WI38 (cell line): ENCODE data around the gene PDLIM7.

Experiments
- H3K4me3 ChIP-seq: 2 replicates; pipeline ENCODE4 v1.5.1; 2011; ENCODE audit warnings: low read depth, mild to moderate bottlenecking, control low read depth, low read length
- TF ChIP-seq, protein P1 (sequence below): IDR thresholded peaks from 2 replicates; pipeline ENCODE4 v1.5.1; 2012; ENCODE audit warnings: low read depth, mild to moderate bottlenecking, control low read depth, low read length

PDLIM7 gene

DNA sequence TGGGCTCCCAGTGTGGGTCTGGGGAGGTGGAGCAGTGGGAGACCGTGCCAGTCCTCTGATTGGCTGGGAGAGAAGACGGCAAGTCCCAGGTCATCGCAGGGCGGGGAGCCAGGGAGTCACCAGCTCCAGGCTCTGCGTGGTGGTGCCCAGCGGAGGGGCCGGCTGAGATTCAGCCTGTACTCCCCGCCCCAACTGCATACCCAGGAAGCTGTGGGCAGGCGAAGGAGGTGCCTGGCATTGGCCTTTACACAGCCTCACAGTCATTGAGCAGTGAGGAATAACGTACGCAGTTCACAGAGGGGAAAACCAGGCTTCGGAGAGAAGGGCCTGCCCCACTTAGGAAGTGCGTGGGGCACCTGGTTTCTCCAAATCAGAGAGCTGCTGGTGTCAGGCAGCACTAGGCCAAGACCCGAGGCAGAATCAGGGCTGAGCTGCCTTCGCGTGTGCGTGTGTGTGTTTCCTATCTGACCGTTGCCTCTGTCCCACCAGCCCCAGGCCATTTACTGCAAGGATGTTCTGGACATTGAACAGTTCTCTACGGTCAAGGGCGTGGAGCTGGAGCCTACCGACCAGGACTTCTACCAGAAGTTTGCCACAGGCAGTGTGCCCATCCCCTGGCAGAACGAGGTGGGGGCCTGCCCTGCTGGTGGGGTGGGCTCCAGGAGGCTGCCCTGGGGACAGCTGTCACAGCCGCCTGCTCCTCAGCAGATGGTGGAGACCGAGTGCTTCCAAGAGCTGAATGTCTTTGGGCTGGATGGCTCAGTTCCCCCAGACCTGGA is 57.0 kb downstream of the PDLIM7 start:
- TF ChIP-seq, protein P1, sequence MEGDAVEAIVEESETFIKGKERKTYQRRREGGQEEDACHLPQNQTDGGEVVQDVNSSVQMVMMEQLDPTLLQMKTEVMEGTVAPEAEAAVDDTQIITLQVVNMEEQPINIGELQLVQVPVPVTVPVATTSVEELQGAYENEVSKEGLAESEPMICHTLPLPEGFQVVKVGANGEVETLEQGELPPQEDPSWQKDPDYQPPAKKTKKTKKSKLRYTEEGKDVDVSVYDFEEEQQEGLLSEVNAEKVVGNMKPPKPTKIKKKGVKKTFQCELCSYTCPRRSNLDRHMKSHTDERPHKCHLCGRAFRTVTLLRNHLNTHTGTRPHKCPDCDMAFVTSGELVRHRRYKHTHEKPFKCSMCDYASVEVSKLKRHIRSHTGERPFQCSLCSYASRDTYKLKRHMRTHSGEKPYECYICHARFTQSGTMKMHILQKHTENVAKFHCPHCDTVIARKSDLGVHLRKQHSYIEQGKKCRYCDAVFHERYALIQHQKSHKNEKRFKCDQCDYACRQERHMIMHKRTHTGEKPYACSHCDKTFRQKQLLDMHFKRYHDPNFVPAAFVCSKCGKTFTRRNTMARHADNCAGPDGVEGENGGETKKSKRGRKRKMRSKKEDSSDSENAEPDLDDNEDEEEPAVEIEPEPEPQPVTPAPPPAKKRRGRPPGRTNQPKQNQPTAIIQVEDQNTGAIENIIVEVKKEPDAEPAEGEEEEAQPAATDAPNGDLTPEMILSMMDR, result no peak
- H3K4me3 ChIP-seq, result no peak overlapping the region

DNA sequence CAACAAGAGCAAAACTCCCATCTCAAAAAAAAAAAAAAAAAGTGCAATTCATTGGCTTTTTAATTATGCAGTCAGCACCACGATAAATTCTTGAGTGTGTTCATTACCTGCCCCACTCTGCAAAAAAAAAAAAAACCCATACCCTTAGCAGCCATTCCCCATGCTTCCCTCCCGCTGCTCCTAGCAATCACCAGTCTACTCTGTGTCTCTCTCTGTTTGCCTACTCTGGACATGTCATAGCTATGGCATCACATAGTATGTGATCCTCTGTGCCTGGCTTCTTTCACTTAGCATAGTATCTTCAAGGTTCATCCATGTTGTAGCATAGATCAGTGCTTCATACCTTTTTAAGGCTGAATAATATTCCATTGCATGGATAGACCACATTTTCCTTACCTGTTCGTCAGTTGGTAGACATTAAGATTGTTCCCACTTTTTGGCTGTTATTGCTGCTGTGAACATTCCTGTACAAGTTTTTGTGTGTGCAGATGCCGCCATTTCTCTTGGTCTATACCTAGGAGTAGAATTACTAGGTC is 57.8 kb downstream of the PDLIM7 start:
- TF ChIP-seq, protein P1, result no peak

DNA sequence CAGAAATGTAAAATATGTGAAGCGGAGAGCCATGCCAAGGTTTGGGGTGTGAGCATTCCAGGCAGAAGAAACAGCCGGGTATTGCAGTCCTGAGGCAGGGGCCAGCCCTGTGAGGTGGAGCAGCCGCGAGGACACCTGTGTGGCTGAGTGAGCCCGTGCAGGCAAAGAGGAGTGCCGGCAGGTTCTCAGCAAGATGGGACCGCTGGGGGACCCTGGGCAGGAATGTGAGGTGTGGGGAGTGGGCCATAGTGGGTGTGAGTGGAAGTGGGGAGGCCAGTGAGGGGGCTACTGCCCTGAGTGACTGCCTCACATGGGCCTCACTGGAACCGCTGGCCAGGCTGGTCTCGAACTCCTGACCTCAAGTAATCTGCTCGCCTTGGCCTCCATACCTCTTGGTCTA is 58.9 kb downstream of the PDLIM7 start:
- TF ChIP-seq, protein P1, result no peak
- H3K4me3 ChIP-seq, result no peak overlapping the region

More for the DNA sequence above, 57.8 kb downstream of the PDLIM7 start:
- H3K4me3 ChIP-seq, result no peak overlapping the region

DNA sequence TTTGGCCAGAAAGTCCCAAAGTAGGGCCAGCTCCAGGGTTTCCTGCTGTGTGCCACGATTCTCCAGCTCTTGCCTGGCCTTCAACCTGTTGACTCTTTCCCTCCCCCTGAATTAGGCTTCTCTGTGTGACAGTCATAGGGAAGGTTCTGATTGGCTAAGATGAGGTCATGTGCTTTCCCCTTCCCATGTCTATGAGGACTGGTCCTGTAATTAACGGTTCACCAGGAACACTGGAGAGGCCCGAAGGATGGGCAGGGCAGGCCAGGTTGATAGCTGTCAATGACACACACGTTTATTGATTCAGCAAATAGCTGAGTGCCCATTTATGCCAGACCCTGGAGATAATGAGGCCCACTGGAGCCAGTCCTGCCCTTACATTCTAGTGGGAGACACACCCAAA is 59.8 kb downstream of the PDLIM7 start:
- TF ChIP-seq, protein P1, result no peak

DNA sequence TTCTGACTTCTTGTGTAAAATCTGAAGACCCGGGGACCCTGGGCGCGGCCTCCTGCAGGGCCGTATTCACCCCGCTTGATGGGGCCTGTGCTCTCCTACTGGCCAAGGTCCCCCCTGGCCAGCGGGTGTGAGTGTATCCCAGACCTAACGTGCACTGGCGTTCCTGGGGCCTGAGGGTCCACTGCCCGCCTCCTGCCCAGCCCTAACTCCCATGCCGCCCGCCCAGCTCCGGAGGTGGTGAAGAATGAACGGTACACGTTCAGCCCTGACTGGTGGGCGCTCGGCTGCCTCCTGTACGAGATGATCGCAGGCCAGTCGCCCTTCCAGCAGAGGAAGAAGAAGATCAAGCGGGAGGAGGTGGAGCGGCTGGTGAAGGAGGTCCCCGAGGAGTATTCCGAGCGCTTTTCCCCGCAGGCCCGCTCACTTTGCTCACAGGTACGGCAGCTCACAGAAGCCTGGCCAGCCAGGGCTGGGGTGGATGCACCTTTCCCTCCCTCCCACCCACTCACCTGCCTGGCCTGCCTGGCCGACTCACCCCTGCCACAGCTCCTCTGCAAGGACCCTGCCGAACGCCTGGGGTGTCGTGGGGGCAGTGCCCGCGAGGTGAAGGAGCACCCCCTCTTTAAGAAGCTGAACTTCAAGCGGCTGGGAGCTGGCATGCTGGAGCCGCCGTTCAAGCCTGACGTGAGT is 61.4 kb downstream of the PDLIM7 start:
- TF ChIP-seq, protein P1, result no peak
- no peak overlapping the region for H3K4me3 ChIP-seq

More for the DNA sequence above, 59.8 kb downstream of the PDLIM7 start:
- H3K4me3 ChIP-seq, result no peak overlapping the region

DNA sequence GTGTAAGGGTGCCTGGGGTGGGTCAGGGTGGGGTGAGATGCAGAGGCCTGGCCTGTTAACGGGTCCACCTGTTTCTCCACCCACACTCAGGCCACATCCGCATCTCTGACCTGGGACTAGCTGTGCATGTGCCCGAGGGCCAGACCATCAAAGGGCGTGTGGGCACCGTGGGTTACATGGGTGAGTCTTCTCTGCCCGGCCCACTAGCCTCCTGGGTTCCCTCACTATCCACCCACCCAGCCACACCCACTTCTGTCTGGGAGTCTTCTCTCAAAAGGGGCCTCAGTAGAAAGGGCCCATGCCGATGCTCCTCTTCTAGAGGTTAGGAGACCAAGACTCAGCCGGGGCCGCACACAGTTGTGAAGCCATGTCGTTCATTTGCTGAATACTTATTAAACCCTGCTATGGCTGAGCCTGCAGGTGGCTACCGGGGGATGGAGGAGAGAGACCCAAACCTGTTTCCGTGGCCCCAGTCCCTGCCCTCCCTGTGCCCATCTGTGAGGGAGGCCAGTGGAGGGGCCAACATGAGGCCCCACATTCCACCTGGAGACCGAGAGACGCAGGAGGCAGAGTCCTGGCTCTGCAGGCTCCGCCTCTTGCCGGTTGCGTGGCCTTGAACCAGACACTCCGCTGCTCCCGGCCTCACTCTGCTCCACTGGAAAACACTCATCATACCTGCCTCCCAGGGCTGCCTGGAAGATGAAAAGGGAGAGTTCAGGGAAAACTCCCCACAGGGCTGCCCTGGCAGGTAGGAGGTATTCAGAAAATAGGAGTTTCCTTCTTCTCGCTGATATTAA is 62.3 kb downstream of the PDLIM7 start:
- TF ChIP-seq, protein P1, result no peak
- no peak overlapping the region for H3K4me3 ChIP-seq
